SK-MEL-5 (cell line): ENCODE results near the gene PCBD2. TPM values are rescaled to one million over a fixed set of nuclear protein-coding genes. Genes with fewer than 3 reads are reported as not detected.

Experiments
- DNase-seq: peaks from one replicate; pipeline ENCODE4 v3.0.0-alpha.2; 2016; ENCODE audit warnings: low read depth, low spot score
- in situ Hi-C: cut with HindIII; loops from 2 replicates; pipeline ENCODE4 v1.10.0; 2016; ENCODE audit warnings: low sequenced_read_pairs, high pct_unique_total_duplicates, low pct_unique_long_range_greater_than_20kb
- small RNA-seq, 2 experiments: library from RNA; depleted of rRNA; stranded (forward); fragments of <200 nt; gene quantifications; one replicate each; pipeline ENCODE3, GENCODE V24; 2014
- total RNA-seq: library from RNA; depleted of rRNA; stranded (reverse); fragments of >200 nt; shearing (Covaris generic); gene quantifications from 2 replicates; pipeline ENCODE4 v1.2.3, GENCODE V29; 2014; rRNA removed

PCBD2 gene
- total RNA-seq, 1 experiment from 2014 or later = 6.7 TPM

DNA sequence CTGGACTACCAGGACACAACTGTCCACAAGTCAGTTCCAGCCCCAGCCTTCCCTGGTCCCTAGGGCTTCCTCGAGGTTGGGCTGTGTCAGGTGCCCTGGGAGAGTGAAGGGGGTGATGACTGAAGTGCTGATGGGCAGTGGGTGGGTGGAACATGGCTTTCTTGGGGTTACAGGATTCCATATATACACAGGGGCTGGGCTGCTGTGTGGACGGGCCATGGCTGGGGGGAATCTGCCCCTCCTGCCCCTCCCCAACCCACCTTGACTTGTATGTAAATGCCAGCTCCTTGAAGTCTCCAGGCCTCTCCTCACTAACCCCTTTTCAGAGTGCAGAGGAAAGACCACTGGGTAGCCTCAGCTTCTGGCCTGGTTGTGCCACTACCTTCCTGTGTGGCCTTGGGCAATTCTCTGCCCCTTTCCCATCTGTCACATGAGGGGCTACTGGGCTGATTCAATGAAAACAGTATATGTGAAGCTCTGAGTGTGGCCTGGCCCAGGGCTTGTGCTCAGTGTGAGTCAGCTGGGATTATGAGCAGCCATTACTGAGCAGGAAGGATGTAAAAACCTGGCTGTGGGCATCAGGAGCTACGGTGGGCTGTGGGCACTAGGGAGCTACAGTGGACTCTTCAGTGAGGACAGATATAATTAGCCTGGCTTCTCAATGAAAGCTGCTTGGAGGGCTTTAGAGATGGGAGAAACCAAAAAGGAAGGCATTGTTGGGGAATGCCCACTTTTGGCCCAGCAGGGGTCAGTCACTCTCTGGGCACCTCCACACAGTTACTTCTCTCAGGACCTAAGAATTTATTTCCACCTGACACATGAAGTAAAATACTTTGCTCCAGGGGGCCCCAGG lies 105.8 kb downstream of the PCBD2 start:
- DNase-seq = no peak
- in situ Hi-C loops = no loop called here

DNA sequence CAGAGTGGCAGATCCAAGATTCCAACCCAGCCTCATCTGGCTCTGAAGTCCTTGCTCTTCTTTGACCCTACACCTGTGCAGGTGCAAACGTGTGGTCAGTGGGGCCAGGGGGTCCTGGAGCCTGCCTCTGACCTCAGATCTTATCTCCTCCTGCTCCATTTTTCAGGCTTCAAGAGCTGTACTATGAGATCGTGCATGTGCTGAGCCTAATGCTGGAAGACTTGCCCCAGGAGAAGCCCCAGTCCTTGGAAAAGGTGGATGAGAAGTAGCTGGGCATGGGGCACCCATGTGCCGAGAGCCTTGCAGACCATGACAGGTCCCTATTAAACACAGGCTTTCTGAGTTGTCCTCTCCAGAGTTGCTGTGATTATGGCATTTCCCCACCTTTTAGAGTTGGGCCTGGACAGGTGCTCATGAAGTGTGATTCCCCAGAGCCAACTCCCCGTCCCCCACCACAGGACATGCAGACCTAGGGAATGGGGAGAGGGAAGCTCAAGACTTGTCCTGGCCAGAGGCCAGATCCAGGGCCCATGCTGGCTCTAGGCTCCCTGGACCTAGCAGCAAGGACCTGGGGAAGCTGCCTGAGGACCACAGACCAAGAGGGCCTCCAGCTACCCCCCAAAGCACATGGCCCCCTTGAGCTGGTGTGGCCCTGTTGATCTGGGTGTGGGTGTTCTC lies 106.6 kb downstream of the PCBD2 start:
- no peak for DNase-seq
- in situ Hi-C loops = no loop called here

DNA sequence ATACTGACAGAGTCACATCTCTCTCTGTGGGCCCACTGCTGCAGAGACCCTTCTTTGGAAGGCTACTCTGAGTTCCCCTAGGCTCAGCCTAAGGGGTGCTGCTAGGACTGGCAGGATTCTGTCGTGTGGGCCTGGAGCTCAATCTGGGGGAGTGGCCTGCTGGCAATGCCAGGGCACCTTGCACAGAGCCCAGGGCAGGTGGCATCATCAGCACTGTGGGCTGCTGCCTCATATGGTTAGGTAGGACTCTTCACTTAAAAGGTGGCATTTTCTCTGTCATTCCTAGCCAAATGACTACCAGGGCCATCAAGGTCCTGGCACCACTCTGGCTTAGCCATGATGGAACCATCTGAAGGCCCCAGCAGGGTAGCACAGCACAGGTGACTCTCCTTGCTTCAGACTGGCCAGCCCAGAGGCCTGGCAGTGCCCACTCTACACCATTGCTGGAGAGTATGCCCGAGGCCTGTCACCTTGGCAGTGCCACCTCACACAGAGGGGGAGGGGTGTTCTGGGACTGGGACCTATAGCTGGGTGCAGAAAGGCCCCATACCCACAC lies 107.2 kb downstream of the PCBD2 start:
- in situ Hi-C loops = no loop called here
- DNase-seq = no peak

Small RNA genes lying within 50 kb of the gene (small RNA-seq; reads per million reads assigned to genes)
- gene MIR4461 = 0 reads per million in 2 experiments
- gene MTND3P25 = 0 reads per million in 2 experiments
- gene MTND4LP30 = 0 reads per million in 2 experiments

Other genes with a start within 250 kb of the PCBD2 start
- gene CAMLG, start 166.6 kb upstream of the PCBD2 start, total RNA-seq = 25.6 and 25.8 TPM in 2 replicates
- 19.6 and 20.0 TPM in 2 replicates for gene DDX46, start 146.4 kb upstream of the PCBD2 start, total RNA-seq
- 41.7 and 42.2 TPM in 2 replicates for gene C5orf24, start 59.2 kb upstream of the PCBD2 start, total RNA-seq
- gene TXNDC15, start 30.8 kb upstream of the PCBD2 start, total RNA-seq = 84.7 and 94.9 TPM in 2 replicates
- gene CATSPER3, start 62.8 kb downstream of the PCBD2 start, total RNA-seq = not detected in 2 replicates
- gene PITX1, start 129.1 kb downstream of the PCBD2 start, total RNA-seq = 0.11 and 0.18 TPM in 2 replicates